ENCODE results near the gene CAMKMT.

DNA sequence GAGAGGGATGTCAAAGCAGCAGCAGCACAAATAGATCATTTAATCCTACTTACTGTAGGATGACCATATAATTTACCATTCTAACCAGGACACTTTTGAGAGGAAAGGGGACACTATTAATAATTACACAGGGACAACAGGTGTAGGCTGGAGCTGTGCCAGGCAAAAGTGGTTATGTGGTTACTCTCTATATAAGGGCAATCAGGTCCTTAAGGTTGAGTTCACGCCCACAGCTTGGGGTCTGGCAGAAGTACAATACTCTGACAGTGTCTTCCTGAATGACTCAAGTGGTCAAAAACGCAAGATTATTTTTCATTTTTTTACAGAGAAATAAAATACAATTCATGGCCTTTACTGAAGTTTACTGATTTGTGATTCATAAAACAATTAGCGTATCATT lies 3.2 kb upstream of the CAMKMT start:
- no peak for TF ChIP-seq POLR2AphosphoS5 (IDR thresholded peaks at IDR 0.05)
- TF ChIP-seq, protein P1, sequence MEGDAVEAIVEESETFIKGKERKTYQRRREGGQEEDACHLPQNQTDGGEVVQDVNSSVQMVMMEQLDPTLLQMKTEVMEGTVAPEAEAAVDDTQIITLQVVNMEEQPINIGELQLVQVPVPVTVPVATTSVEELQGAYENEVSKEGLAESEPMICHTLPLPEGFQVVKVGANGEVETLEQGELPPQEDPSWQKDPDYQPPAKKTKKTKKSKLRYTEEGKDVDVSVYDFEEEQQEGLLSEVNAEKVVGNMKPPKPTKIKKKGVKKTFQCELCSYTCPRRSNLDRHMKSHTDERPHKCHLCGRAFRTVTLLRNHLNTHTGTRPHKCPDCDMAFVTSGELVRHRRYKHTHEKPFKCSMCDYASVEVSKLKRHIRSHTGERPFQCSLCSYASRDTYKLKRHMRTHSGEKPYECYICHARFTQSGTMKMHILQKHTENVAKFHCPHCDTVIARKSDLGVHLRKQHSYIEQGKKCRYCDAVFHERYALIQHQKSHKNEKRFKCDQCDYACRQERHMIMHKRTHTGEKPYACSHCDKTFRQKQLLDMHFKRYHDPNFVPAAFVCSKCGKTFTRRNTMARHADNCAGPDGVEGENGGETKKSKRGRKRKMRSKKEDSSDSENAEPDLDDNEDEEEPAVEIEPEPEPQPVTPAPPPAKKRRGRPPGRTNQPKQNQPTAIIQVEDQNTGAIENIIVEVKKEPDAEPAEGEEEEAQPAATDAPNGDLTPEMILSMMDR (IDR thresholded peaks at IDR 0.05) = no peak
- no peak for TF ChIP-seq POLR2A (IDR thresholded peaks at IDR 0.05)
